ENCODE data around the gene SMG6. TPM values are rescaled to one million over a fixed set of nuclear protein-coding genes. Genes with fewer than 3 reads are reported as not detected.

The SMG6 gene
- total RNA-seq, 2 donors from 2014 or later: 12.5 to 22.1 TPM

DNA sequence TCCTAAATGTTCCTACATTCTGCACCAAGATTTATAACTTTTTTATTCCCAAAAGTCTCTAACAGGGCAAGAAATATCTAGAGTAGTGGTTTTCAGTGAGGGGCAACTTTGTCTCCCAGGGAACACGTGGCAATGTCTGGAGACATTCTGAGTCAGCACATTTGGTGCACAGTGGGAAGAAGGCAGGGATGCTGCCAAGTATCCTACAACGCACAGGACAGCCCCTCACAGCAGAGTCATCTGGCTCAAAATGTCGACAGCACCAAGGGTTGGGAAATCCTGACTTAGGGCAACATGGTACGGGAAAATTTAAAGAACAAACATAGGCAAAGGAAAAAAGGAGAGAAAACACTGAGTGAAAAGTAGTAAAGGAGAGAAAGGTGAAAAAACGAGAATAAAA, 61.8 kb downstream of the SMG6 start:
- peak in 1 of 4 donors; percentile 25 for DNase-seq
- H3K4me3 ChIP-seq: no peak overlapping the region
- no peaks in the 10 kb centered on the region for H3K27me3 ChIP-seq
- H3K9me3 ChIP-seq: no peaks in the 10 kb centered on the region
- intact Hi-C loops (cut with DNase I): loop anchor here (2.0 to 10.0 kb wide), 2 partner anchors 147 to 185 kb away; no protein-coding TSS in a partner anchor
- 84% methylated on average over 5 of the region's 5 CpGs for whole genome bisulfite sequencing, 2 donors
- H3K36me3 ChIP-seq (replicated peaks in 1 of 2; ENCODE audit: insufficient read depth in 1 of 2, low read depth in 2 of 2): no peaks in the 10 kb centered on the region
- H3K27ac ChIP-seq: no peak overlapping the region
- H3K4me1 ChIP-seq: peaks cover 3% of the 10 kb centered on the region
- TF ChIP-seq, protein P1, sequence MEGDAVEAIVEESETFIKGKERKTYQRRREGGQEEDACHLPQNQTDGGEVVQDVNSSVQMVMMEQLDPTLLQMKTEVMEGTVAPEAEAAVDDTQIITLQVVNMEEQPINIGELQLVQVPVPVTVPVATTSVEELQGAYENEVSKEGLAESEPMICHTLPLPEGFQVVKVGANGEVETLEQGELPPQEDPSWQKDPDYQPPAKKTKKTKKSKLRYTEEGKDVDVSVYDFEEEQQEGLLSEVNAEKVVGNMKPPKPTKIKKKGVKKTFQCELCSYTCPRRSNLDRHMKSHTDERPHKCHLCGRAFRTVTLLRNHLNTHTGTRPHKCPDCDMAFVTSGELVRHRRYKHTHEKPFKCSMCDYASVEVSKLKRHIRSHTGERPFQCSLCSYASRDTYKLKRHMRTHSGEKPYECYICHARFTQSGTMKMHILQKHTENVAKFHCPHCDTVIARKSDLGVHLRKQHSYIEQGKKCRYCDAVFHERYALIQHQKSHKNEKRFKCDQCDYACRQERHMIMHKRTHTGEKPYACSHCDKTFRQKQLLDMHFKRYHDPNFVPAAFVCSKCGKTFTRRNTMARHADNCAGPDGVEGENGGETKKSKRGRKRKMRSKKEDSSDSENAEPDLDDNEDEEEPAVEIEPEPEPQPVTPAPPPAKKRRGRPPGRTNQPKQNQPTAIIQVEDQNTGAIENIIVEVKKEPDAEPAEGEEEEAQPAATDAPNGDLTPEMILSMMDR (IDR thresholded peaks at IDR 0.05): no peak
- TF ChIP-seq POLR2A (IDR thresholded peaks at IDR 0.05): no peak
- ATAC-seq: no peak

DNA sequence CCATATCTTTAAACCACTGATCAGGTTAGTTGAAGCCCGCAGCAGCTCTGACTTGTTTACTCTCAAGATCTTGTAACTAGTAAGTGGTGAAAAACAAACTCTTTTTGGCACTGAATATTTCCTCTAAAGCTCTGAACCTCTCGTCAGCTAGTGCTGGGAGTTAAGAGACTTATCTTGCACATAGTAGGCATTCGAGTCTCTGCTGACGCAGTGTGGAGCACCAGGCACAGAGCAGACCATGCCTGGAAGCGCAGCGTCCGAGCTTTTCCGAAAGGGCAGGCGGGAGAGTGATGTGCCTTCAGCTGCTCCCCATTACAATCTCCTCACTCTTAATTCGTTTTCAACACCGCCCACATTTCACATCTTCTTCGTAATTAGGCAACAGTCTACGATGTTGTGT, 63.0 kb downstream of the SMG6 start:
- WGBS, 2 donors: 79 to 87% methylated on average over 13 of the region's 13 CpGs
- H3K9me3 ChIP-seq: no peaks in the 10 kb centered on the region
- no peak overlapping the region for H3K4me3 ChIP-seq
- no peak for DNase-seq
- no peaks in the 10 kb centered on the region for H3K27me3 ChIP-seq
- TF ChIP-seq, protein P1 (IDR thresholded peaks at IDR 0.05): no peak
- TF ChIP-seq POLR2A (IDR thresholded peaks at IDR 0.05): no peak
- intact Hi-C loops (cut with DNase I): loop anchor here (10.0 kb wide), 1 partner anchor 146 kb away; no protein-coding TSS in a partner anchor
- H3K4me1 ChIP-seq: peaks cover 3% of the 10 kb centered on the region
- H3K27ac ChIP-seq: peak overlapping the region in 1 of 4 donors; percentile 22
- ATAC-seq: no peak
- no peaks in the 10 kb centered on the region for H3K36me3 ChIP-seq (replicated peaks in 1 of 2; ENCODE audit: insufficient read depth in 1 of 2, low read depth in 2 of 2)

DNA sequence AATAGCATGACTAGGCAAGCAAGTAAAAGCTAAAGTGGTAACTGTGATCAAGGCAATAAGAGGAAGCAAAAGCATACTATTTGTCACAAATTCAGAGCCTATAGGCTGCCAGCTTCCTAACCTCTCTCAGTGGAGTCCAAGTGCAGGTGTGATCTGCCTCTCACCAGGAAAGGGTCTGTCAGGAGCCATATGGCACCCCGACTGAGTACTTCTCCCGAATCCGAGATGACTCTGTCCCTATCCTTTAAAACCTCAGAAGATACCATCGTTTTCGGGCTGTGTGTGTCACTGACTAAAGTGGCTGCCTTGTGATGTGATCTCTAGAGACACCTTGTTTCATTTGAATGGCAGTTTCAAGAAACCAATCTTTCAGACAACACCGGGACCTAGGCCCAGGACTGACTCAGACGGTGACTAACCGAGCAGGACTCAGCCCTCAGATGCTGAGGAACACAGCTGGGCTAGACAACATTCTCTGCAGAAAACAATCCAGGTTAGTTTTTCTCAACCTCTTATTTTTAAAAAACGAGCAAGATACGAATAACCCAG, 63.6 kb downstream of the SMG6 start:
- no peak for ATAC-seq
- Histone ChIP-seq H3K36me3 (replicated peaks in 1 of 2; ENCODE audit: insufficient read depth in 1 of 2, low read depth in 2 of 2) (no peaks in the 10 kb centered on the region), H3K27me3 (no peaks in the 10 kb centered on the region), H3K4me1 (peaks cover 3% of the 10 kb centered on the region), H3K9me3 (no peaks in the 10 kb centered on the region), H3K27ac (no peak overlapping the region), H3K4me3 (no peak overlapping the region)
- DNase-seq: peak in 2 of 4 donors; percentile 15 to 33
- 73 to 80% methylated on average over 10 of the region's 10 CpGs for WGBS, 2 donors
- TF ChIP-seq, protein P1 (IDR thresholded peaks at IDR 0.05): no peak
- no peak for TF ChIP-seq POLR2A (IDR thresholded peaks at IDR 0.05)
- intact Hi-C loops (cut with DNase I): loop anchor here (10.0 kb wide), 1 partner anchor 145 kb away; no protein-coding TSS in a partner anchor

DNA sequence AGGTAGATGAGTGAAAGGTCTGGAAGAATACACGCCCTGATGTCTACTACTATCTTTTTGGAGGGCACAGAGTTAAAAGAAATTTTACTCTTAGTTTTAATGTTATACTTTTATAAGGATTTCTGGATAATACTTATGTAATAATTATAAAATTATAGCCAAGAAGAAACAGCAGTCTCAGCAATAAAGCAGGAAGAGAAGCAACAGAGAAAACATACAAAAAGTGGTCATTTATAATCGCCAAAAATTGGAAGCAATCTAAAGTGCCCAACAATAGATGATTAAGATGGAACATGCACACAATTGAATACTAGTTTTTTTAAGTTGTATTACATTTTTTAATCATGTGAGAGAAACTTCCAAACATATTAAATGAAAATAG, 64.4 kb downstream of the SMG6 start:
- intact Hi-C loops (cut with DNase I): no loop called here
- ATAC-seq: no peak
- Histone ChIP-seq H3K9me3 (no peaks in the 10 kb centered on the region), H3K4me1 (no peaks in the 10 kb centered on the region), H3K27ac (peak overlapping the region in 1 of 4 donors; percentile 28), H3K4me3 (no peak overlapping the region), H3K27me3 (no peaks in the 10 kb centered on the region), H3K36me3 (replicated peaks in 1 of 2; ENCODE audit: insufficient read depth in 1 of 2, low read depth in 2 of 2) (no peaks in the 10 kb centered on the region)
- TF ChIP-seq, protein P1 (IDR thresholded peaks at IDR 0.05): no peak
- DNase-seq: no peak
- 76 to 81% methylated on average over 2 of the region's 2 CpGs for WGBS, 2 donors
